ENCODE measurements around the gene OMP. TPM values are rescaled to one million over a fixed set of nuclear protein-coding genes. Genes with fewer than 3 reads are reported as not detected.

Gene OMP
- total and polyA plus RNA-seq, 7 donors, result 0.32 TPM; not detected in 6

- peak; percentile 1 to 14 for DNase-seq
These were observed 13.3 kb downstream of the OMP start for GRCh38 chr11:77115956-77116355.

GRCh38 chr11:77117492-77117891, 14.9 kb downstream of the OMP start:
- DNase-seq (peak in 1 of 2 donors; percentile 32), ATAC-seq (no peak)
- 74 to 87% (median 74%) methylated on average over 7 of the region's 7 CpGs for WGBS, 3 donors
- H3K27me3 ChIP-seq (ENCODE audit: insufficient read depth in 3 of 3, low read length in 2 of 3), result no peaks in the 10 kb centered on the region
- TF ChIP-seq CTCF (IDR thresholded peaks at IDR 0.05), result no peak
- H3K36me3 ChIP-seq (ENCODE audit: insufficient read depth in 1 of 2, low read depth in 1 of 2), result no peaks in the 10 kb centered on the region
- H3K4me1 ChIP-seq, result no peaks in the 10 kb centered on the region
- H3K27ac ChIP-seq, result no peak overlapping the region
- H3K9me3 ChIP-seq, result no peaks in the 10 kb centered on the region
- intact Hi-C loops (cut with DNase I), result no loop called here
- H3K4me3 ChIP-seq, result no peak overlapping the region

More at GRCh38 chr11:77115956-77116355, 13.3 kb downstream of the OMP start:
- no peak for ATAC-seq
- Histone ChIP-seq H3K27ac (no peak overlapping the region), H3K36me3 (ENCODE audit: insufficient read depth in 1 of 2, low read depth in 1 of 2) (no peaks in the 10 kb centered on the region), H3K4me3 (no peak overlapping the region), H3K9me3 (no peaks in the 10 kb centered on the region), H3K4me1 (no peaks in the 10 kb centered on the region), H3K27me3 (ENCODE audit: insufficient read depth in 3 of 3, low read length in 2 of 3) (no peaks in the 10 kb centered on the region)
- TF ChIP-seq CTCF (IDR thresholded peaks at IDR 0.05), result no peak
- intact Hi-C loops (cut with DNase I), result no loop called here
- 89 to 94% (median 90%) methylated on average over 13 to 15 of the region's 15 CpGs for WGBS, 3 donors

GRCh38 chr11:77118086-77118485, 15.4 kb downstream of the OMP start:
- H3K27ac ChIP-seq, result no peak overlapping the region
- H3K36me3 ChIP-seq (ENCODE audit: insufficient read depth in 1 of 2, low read depth in 1 of 2), result no peaks in the 10 kb centered on the region
- H3K9me3 ChIP-seq, result no peaks in the 10 kb centered on the region
- intact Hi-C loops (cut with DNase I), result no loop called here
- DNase-seq, result peak; percentile 5 to 34
- H3K4me3 ChIP-seq, result no peak overlapping the region
- ATAC-seq, result no peak
- no peaks in the 10 kb centered on the region for H3K4me1 ChIP-seq
- no peak for TF ChIP-seq CTCF (IDR thresholded peaks at IDR 0.05)
- WGBS, 3 donors, result 92 to 96% (median 94%) methylated on average over 17 of the region's 17 CpGs
- H3K27me3 ChIP-seq (ENCODE audit: insufficient read depth in 3 of 3, low read length in 2 of 3), result no peaks in the 10 kb centered on the region

- WGBS, 3 donors, result 88 to 96% (median 93%) methylated on average over 11 to 12 of the region's 12 CpGs
- no peak overlapping the region for H3K27ac ChIP-seq
- TF ChIP-seq CTCF (IDR thresholded peaks at IDR 0.05), result no peak
- H3K9me3 ChIP-seq, result no peaks in the 10 kb centered on the region
- intact Hi-C loops (cut with DNase I), result no loop called here
- H3K4me1 ChIP-seq, result no peaks in the 10 kb centered on the region
- DNase-seq, result peak in 1 of 2 donors; percentile 32
- H3K27me3 ChIP-seq (ENCODE audit: insufficient read depth in 3 of 3, low read length in 2 of 3), result no peaks in the 10 kb centered on the region
- no peaks in the 10 kb centered on the region for H3K36me3 ChIP-seq (ENCODE audit: insufficient read depth in 1 of 2, low read depth in 1 of 2)
- no peak for ATAC-seq
- H3K4me3 ChIP-seq, result no peak overlapping the region
These were observed 16.3 kb downstream of the OMP start for GRCh38 chr11:77118971-77119370.

GRCh38 chr11:77119531-77119936, 16.9 kb downstream of the OMP start:
- WGBS, 3 donors, result 52 to 55% (median 54%) methylated on average over 9 of the region's 9 CpGs
- H3K4me3 ChIP-seq, result no peak overlapping the region
- no peaks in the 10 kb centered on the region for H3K36me3 ChIP-seq (ENCODE audit: insufficient read depth in 1 of 2, low read depth in 1 of 2)
- no peak for TF ChIP-seq CTCF (IDR thresholded peaks at IDR 0.05)
- no peaks in the 10 kb centered on the region for H3K4me1 ChIP-seq
- intact Hi-C loops (cut with DNase I), result no loop called here
- H3K27me3 ChIP-seq (ENCODE audit: insufficient read depth in 3 of 3, low read length in 2 of 3), result no peaks in the 10 kb centered on the region
- no peak overlapping the region for H3K27ac ChIP-seq
- no peaks in the 10 kb centered on the region for H3K9me3 ChIP-seq
- peak in 1 of 2 donors; percentile 80 for DNase-seq
- ATAC-seq, result peak; percentile 60 to 94 (median 88)

Data from psoas muscle (tissue), 8 donors.